Measurements from ENCODE around the gene IFIT1B.
"Not testable (repeated sequence)": the region's sequence is repeated elsewhere in the genome, so short reads cannot be mapped to it uniquely, and the experiment has no call there.

IFIT1B gene

DNA sequence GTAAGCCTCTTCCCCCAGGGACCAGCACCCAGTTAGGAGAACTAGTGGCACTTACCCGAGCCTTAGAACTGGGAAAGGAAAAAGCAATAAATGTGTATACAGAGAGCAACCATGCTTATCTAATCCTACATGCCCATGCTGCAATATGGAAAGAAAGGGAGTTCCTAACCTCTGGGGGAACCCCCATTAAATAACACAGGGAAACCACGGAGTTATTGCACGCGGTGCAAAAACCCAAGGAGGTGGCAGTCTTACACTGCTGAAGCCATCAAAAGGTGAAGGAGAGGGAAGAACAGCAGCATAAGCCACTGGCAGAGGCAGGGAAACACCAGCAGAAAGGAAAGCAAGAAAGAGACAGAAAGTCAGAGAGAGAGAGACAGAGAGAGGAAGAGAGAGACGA, 32.7 kb downstream of the IFIT1B start:
- not testable (repeated sequence) for H2BK12ac ChIP-seq (ENCODE audit: low read length in 2 of 2); DNase-seq; H2BK15ac ChIP-seq (ENCODE audit: low read depth, poor library complexity, severe bottlenecking); H3K4me1 ChIP-seq (ENCODE audit: control insufficient read depth, insufficient read depth, low read depth, low read length); H3K18ac ChIP-seq (ENCODE audit: low read depth in 1 of 2, low read length in 2 of 2); H3K9ac ChIP-seq (ENCODE audit: low read length); H4K91ac ChIP-seq (ENCODE audit: low read length); H3K4me2 ChIP-seq (ENCODE audit: low read length, poor library complexity, severe bottlenecking); H2BK120ac ChIP-seq (ENCODE audit: low read depth, low read length); H3K4me3 ChIP-seq (ENCODE audit: insufficient read depth in 1 of 2, low read depth in 1 of 2, low read length in 2 of 2); H3K23ac ChIP-seq (ENCODE audit: low read length in 2 of 2); H3K14ac ChIP-seq (ENCODE audit: low read length in 2 of 2); H3K27ac ChIP-seq (ENCODE audit: low read length, poor library complexity, severe bottlenecking); H3K36me3 ChIP-seq (ENCODE audit: control insufficient read depth in 1 of 2, insufficient read depth in 2 of 2, low read depth in 1 of 2, low read length in 2 of 2); H2AFZ ChIP-seq (ENCODE audit: low read depth, low read length); H3K4ac ChIP-seq (ENCODE audit: low read depth in 1 of 2, low read length in 2 of 2); H4K8ac ChIP-seq (ENCODE audit: low read length); H3K9me3 ChIP-seq (ENCODE audit: control insufficient read depth, low read length); H2AK5ac ChIP-seq (ENCODE audit: low read length, severe bottlenecking); H2BK5ac ChIP-seq (ENCODE audit: low read depth, low read length, poor library complexity, severe bottlenecking); H3K79me1 ChIP-seq (replicated peaks; ENCODE audit: low read length, poor library complexity, severe bottlenecking); H3K27me3 ChIP-seq (ENCODE audit: control insufficient read depth in 1 of 2, insufficient read depth in 1 of 2, low read length in 2 of 2)
- 95% methylated on average over 3 of the region's 5 CpGs for WGBS

- not testable (repeated sequence) for DNase-seq; H2BK15ac ChIP-seq (ENCODE audit: low read depth, poor library complexity, severe bottlenecking); H3K14ac ChIP-seq (ENCODE audit: low read length in 2 of 2); H3K27me3 ChIP-seq (ENCODE audit: control insufficient read depth in 1 of 2, insufficient read depth in 1 of 2, low read length in 2 of 2); H3K4me2 ChIP-seq (ENCODE audit: low read length, poor library complexity, severe bottlenecking); H3K18ac ChIP-seq (ENCODE audit: low read depth in 1 of 2, low read length in 2 of 2); H2BK12ac ChIP-seq (ENCODE audit: low read length in 2 of 2); H2AFZ ChIP-seq (ENCODE audit: low read depth, low read length); H2BK5ac ChIP-seq (ENCODE audit: low read depth, low read length, poor library complexity, severe bottlenecking); H3K4me1 ChIP-seq (ENCODE audit: control insufficient read depth, insufficient read depth, low read depth, low read length); H4K91ac ChIP-seq (ENCODE audit: low read length); H3K9me3 ChIP-seq (ENCODE audit: control insufficient read depth, low read length); H3K27ac ChIP-seq (ENCODE audit: low read length, poor library complexity, severe bottlenecking); H3K9ac ChIP-seq (ENCODE audit: low read length); H2BK120ac ChIP-seq (ENCODE audit: low read depth, low read length); H3K4me3 ChIP-seq (ENCODE audit: insufficient read depth in 1 of 2, low read depth in 1 of 2, low read length in 2 of 2); H3K79me1 ChIP-seq (replicated peaks; ENCODE audit: low read length, poor library complexity, severe bottlenecking); H3K36me3 ChIP-seq (ENCODE audit: control insufficient read depth in 1 of 2, insufficient read depth in 2 of 2, low read depth in 1 of 2, low read length in 2 of 2); H4K8ac ChIP-seq (ENCODE audit: low read length); H3K4ac ChIP-seq (ENCODE audit: low read depth in 1 of 2, low read length in 2 of 2); H2AK5ac ChIP-seq (ENCODE audit: low read length, severe bottlenecking); H3K23ac ChIP-seq (ENCODE audit: low read length in 2 of 2)
- WGBS: 84% methylated on average over 2 of the region's 2 CpGs
Measured at GRCh38 chr10:89411135-89411534, 33.3 kb downstream of the IFIT1B start.

DNA sequence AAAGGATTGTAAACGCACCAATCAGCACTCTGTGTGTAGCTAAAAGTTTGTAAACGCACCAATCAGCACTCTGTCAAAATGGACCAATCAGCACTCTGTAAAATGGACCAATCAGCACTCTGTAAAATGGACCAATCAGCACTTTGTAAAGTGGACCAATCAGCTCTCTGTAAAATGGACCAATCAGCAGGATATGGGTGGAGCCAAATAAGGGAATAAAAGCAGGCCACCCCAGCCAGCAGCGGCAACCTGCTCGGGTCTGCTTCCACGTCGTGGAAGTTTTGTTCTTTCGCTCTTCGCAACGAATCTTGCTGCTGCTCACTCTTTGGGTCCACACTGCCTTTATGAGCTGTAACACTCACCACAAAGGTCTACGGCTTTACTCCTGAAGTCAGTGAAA, 34.4 kb downstream of the IFIT1B start:
- not testable (repeated sequence) for DNase-seq; H4K91ac ChIP-seq (ENCODE audit: low read length); H2BK120ac ChIP-seq (ENCODE audit: low read depth, low read length); H3K14ac ChIP-seq (ENCODE audit: low read length in 2 of 2); H3K4ac ChIP-seq (ENCODE audit: low read depth in 1 of 2, low read length in 2 of 2); H3K36me3 ChIP-seq (ENCODE audit: control insufficient read depth in 1 of 2, insufficient read depth in 2 of 2, low read depth in 1 of 2, low read length in 2 of 2); H4K8ac ChIP-seq (ENCODE audit: low read length); H2AFZ ChIP-seq (ENCODE audit: low read depth, low read length); H2BK15ac ChIP-seq (ENCODE audit: low read depth, poor library complexity, severe bottlenecking); H2BK12ac ChIP-seq (ENCODE audit: low read length in 2 of 2); H2AK5ac ChIP-seq (ENCODE audit: low read length, severe bottlenecking); H3K9me3 ChIP-seq (ENCODE audit: control insufficient read depth, low read length); H3K4me2 ChIP-seq (ENCODE audit: low read length, poor library complexity, severe bottlenecking); H3K18ac ChIP-seq (ENCODE audit: low read depth in 1 of 2, low read length in 2 of 2); H2BK5ac ChIP-seq (ENCODE audit: low read depth, low read length, poor library complexity, severe bottlenecking); H3K4me1 ChIP-seq (ENCODE audit: control insufficient read depth, insufficient read depth, low read depth, low read length); H3K27me3 ChIP-seq (ENCODE audit: control insufficient read depth in 1 of 2, insufficient read depth in 1 of 2, low read length in 2 of 2); H3K23ac ChIP-seq (ENCODE audit: low read length in 2 of 2); H3K27ac ChIP-seq (ENCODE audit: low read length, poor library complexity, severe bottlenecking); H3K79me1 ChIP-seq (replicated peaks; ENCODE audit: low read length, poor library complexity, severe bottlenecking); H3K9ac ChIP-seq (ENCODE audit: low read length); H3K4me3 ChIP-seq (ENCODE audit: insufficient read depth in 1 of 2, low read depth in 1 of 2, low read length in 2 of 2)
- WGBS: 90% methylated on average over 10 of the region's 10 CpGs

DNA sequence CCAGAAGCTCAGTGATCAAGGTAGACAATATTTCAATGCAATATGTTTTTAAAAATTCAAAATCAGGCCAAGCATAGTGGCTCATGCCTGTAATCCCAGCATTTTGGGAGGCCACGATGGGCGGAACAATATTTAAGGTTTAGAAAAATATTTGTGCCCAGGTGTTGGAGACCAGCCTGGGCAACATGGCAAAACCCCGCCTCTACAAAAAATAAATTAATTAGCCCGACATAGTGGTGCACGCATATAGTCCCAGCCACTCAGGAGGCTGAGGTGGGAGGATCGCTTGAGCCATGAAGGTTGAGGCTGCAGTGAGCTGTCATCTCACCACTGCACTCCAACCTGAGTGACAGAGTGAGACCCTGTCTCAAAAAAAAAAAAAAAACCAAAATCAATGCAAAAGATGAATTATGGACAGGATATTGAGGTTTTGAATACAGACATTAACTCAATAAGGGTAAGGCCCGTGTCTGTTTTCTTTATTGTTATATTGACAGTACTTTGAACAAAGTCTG, 35.6 kb downstream of the IFIT1B start:
- no peak overlapping the region for H2BK12ac ChIP-seq (ENCODE audit: low read length in 2 of 2)
- no peak overlapping the region for H3K27ac ChIP-seq (ENCODE audit: low read length, poor library complexity, severe bottlenecking)
- H3K18ac ChIP-seq (ENCODE audit: low read depth in 1 of 2, low read length in 2 of 2): no peak overlapping the region
- no peaks in the 10 kb centered on the region for H3K9me3 ChIP-seq (ENCODE audit: control insufficient read depth, low read length)
- no peak overlapping the region for H2BK120ac ChIP-seq (ENCODE audit: low read depth, low read length)
- no peak overlapping the region for H4K91ac ChIP-seq (ENCODE audit: low read length)
- no peak overlapping the region for H2AFZ ChIP-seq (ENCODE audit: low read depth, low read length)
- H3K14ac ChIP-seq (ENCODE audit: low read length in 2 of 2): no peak overlapping the region
- peaks cover 0 to 15% of the 10 kb centered on the region in 2 experiments for H3K36me3 ChIP-seq (ENCODE audit: control insufficient read depth in 1 of 2, insufficient read depth in 2 of 2, low read depth in 1 of 2, low read length in 2 of 2)
- H3K4me1 ChIP-seq (ENCODE audit: control insufficient read depth, insufficient read depth, low read depth, low read length): peaks cover 4% of the 10 kb centered on the region
- no peaks in the 10 kb centered on the region for H3K27me3 ChIP-seq (ENCODE audit: control insufficient read depth in 1 of 2, insufficient read depth in 1 of 2, low read length in 2 of 2)
- H3K4ac ChIP-seq (ENCODE audit: low read depth in 1 of 2, low read length in 2 of 2): no peak overlapping the region
- H3K4me3 ChIP-seq (ENCODE audit: insufficient read depth in 1 of 2, low read depth in 1 of 2, low read length in 2 of 2): peak overlapping the region in 1 of 2 experiments; percentile 98
- H3K23ac ChIP-seq (ENCODE audit: low read length in 2 of 2): no peak overlapping the region
- no peak overlapping the region for H2AK5ac ChIP-seq (ENCODE audit: low read length, severe bottlenecking)
- H3K4me2 ChIP-seq (ENCODE audit: low read length, poor library complexity, severe bottlenecking): no peak overlapping the region
- H2BK15ac ChIP-seq (ENCODE audit: low read depth, poor library complexity, severe bottlenecking): no peak overlapping the region
- WGBS: 91% methylated on average over 7 of the region's 7 CpGs
- H3K79me1 ChIP-seq (replicated peaks; ENCODE audit: low read length, poor library complexity, severe bottlenecking): peaks cover 10% of the 10 kb centered on the region
- peak overlapping the region; percentile 97 for H3K9ac ChIP-seq (ENCODE audit: low read length)
- H4K8ac ChIP-seq (ENCODE audit: low read length): no peak overlapping the region
- DNase-seq: no peak
- no peak overlapping the region for H2BK5ac ChIP-seq (ENCODE audit: low read depth, low read length, poor library complexity, severe bottlenecking)

All from mesenchymal stem cell (in vitro differentiated cells and primary cell).